Measurements from ENCODE around the gene SND1.

Gene SND1

GRCh38 chr7:128020159-128020558 lies 368.2 kb downstream of the SND1 start:
- no peak for DNase-seq (ENCODE audit: low read depth in 2 of 2)

- DNase-seq (ENCODE audit: low read depth in 2 of 2) = no peak
Observed at GRCh38 chr7:128021366-128021765, 369.4 kb downstream of the SND1 start.

DNA sequence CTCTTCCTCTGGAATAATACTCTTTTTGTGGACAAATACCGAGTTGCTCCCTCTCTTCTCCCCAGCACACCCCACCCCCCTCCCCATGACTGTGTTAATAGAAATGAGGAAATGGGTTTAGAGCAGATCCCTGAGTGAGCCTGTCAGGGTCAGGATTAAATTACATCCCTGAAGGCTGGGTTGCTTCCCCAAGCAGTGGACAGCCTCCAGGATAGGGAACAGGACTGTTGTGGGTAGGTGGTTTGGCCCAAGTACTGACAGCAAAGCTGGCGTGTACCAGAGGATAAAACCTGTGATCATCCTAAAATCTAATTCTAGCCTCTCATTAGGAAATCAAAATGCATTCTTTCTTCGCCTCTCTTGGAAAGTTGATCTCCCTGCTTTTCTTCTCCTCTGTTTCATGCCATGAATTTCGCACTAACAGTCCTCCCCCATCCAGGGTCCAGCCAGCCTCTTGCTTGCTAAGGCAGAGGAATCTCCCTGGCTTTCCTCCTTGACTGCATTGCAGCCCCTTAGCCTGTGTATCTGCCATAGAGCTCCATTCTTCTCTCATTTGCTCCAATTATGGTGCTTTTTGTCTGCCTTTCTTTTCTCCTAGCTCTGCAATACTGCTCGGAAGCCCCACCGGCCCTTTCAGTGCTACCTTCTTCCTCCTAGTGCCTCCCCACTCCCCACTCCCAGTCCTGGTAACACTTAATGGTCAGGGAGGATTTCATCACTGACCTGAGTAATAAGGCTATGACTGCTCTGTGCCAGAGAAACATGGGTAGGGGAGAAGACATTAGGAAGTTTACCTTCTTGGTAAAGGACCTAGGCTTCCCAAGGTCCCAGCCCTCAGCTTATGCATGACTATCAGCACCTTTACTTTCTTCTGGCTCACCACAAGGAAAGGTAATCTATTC lies 370.9 kb downstream of the SND1 start:
- DNase-seq (ENCODE audit: low read depth in 2 of 2) = peak in 1 of 2 experiments; percentile 40

DNA sequence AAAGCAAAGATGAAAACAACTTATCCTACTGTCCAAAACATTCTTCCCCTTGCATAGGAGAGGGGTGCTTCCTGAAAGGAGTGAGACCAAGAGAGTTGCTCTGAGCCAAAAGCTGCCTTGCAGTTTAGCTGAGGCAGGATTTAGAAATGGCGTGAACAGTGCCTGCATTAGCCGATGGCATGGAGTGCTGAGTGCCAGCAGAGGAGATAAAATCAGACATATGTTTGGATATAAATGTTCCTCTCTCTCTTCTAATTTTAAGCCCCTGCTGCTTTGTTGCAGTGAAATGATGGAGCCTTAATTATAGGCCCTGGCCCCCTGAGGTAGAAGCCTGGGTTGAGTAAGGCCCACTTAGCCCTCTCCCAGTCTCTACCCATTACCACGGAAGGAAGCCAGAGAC lies 372.2 kb downstream of the SND1 start:
- no peak for DNase-seq (ENCODE audit: low read depth in 2 of 2)

- DNase-seq (ENCODE audit: low read depth in 2 of 2) = peak in 1 of 2 experiments; percentile 25
Observed at GRCh38 chr7:128025380-128025779, 373.4 kb downstream of the SND1 start.

DNA sequence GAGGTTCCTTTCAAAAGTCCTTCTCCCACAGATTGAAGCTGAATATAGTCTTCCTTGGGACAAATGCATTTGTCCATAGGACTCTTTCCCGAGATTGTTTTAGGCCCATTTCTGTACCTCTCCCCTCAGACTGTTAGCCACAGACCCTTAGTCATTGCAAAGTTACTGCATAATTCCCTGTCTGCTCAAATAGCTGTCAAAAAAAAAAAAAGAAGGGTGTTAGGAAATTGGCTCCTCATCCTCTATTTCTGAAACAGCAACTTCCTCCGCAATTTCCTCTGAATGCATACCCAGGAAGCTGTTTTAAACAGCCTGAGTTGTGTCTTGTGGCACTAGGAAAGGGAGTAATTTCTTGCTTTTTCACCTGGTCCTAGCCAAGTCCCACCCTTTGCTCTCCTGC lies 373.8 kb downstream of the SND1 start:
- DNase-seq (ENCODE audit: low read depth in 2 of 2) = no peak

- no peak for DNase-seq (ENCODE audit: low read depth in 2 of 2)
Observed at GRCh38 chr7:128026551-128026950, 374.6 kb downstream of the SND1 start.

DNA sequence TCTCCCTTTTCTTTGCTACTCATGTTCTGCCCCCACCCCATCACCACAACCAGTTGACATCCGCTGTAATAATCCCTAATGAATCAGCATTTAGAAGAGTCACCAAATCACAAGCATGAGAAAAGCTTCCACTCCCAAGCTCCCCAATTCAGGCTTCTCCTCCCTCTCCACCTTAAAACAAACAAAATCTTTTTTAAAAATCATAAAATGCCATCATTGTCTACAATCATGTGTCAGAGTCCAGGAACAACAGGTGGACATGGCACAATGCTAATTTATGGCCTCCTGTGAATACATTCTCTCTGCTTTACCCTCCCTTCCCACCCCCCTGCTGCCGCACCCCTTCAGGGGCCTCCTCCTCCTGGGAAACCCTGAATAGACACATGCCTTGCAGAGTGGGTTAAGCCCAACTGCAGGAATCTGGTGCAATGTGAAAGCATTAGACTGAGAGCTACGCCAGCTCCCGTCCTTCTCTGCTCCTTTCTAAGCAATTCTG lies 375.5 kb downstream of the SND1 start:
- DNase-seq (ENCODE audit: low read depth in 2 of 2) = no peak

DNA sequence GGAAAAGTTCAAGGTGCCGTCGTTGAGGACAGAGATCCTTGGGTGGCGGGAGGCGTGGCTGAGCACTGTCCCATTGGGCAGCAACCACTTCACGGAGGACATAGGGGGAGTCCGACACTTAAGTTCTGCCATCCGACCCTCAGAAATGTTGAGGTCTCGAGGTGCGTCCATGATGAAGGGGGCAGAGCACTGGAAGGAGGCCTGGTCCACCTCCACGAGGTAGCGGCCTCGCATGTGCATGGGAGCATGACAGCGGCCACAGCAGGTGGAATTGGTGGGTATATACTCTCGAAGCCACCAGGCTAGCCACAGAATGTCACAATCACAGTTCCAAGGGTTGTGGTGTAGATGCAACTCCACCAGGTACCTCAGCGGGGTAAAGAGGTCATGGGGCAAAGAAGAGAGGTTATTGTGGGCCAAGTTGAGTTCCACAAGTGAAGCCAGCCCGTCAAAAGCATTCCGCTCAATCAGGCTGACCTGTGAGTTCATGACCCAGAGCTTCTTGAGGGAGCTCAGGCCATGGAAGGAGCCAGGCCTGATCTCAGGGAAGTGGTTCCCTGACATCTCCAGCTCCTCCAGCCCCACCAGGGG lies 377.5 kb downstream of the SND1 start:
- no peak for DNase-seq (ENCODE audit: low read depth in 2 of 2)

- no peak for DNase-seq (ENCODE audit: low read depth in 2 of 2)
Observed at GRCh38 chr7:128030263-128030653, 378.3 kb downstream of the SND1 start.

- no peak for DNase-seq (ENCODE audit: low read depth in 2 of 2)
Observed at GRCh38 chr7:128030654-128031611, 378.9 kb downstream of the SND1 start, which contains the start of gene LRRC4. Gene LRRC4, minus strand, starts transcription at chr7:128031437. Its CDS starts 797 bp downstream, at chr7:128030640.

DNA sequence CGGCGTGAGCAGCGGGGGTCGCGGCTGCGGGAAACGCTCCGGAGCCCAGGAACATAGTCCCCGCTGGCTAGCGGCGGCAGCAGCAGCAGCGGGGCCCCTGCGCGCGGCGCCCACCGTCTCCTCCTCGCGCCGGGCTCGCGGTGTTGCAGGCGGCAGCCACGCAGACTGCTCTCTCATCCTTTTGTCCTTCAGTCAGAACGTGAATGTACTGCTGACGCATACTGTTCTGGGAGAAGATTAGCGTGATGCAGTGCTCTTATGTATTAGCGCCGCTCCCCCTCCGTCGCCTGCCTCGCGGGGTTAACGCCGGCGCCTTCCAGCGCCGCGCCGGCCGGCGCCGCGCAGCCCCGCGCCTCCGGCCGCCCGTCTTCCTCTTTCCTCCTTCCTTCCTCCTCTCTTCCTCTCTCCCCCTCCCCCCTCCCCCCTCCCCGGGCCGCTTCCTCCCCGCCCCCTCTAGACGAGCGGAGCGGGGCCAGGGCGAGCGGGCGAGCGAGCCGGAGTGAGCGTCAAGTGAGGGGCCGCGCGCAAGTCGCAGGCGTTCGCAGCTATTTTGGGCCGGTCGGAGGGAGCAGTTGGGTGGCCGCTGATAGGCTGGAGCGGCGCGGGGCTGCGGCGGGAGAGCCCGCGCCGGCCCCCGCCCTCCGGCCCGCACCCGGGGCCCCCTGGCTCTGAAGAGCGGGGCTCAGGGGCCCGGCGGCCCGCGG lies 380.1 kb downstream of the SND1 start:
- DNase-seq (ENCODE audit: low read depth in 2 of 2) = peak; percentile 66 to 75

GRCh38 chr7:128032605-128033235 lies 380.7 kb downstream of the SND1 start:
- no peak for DNase-seq (ENCODE audit: low read depth in 2 of 2)

- DNase-seq (ENCODE audit: low read depth in 2 of 2) = no peak
Observed at GRCh38 chr7:128033246-128033645, 381.3 kb downstream of the SND1 start.

DNA sequence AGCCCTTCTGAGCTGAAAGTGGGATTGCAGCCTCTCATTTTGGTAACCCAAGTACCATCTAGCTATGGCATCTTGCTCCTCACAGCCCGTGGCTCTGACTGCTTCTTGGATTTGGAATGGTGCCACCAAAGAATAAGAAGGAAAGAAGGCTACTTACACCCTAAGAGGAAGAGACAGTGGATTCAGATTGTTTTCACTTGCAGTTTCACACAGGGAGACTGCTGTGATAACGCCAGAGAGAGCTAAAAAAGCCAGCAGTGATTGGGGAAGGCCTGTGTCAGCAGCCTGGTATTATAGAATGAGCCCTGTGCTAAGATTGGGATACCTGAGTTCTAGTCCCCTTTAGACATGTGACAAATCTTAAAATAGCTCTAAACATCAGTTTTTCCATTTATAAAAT lies 382.8 kb downstream of the SND1 start:
- no peak for DNase-seq (ENCODE audit: low read depth in 2 of 2)

GRCh38 chr7:128035712-128036111 lies 383.7 kb downstream of the SND1 start:
- no peak for DNase-seq (ENCODE audit: low read depth in 2 of 2)

DNA sequence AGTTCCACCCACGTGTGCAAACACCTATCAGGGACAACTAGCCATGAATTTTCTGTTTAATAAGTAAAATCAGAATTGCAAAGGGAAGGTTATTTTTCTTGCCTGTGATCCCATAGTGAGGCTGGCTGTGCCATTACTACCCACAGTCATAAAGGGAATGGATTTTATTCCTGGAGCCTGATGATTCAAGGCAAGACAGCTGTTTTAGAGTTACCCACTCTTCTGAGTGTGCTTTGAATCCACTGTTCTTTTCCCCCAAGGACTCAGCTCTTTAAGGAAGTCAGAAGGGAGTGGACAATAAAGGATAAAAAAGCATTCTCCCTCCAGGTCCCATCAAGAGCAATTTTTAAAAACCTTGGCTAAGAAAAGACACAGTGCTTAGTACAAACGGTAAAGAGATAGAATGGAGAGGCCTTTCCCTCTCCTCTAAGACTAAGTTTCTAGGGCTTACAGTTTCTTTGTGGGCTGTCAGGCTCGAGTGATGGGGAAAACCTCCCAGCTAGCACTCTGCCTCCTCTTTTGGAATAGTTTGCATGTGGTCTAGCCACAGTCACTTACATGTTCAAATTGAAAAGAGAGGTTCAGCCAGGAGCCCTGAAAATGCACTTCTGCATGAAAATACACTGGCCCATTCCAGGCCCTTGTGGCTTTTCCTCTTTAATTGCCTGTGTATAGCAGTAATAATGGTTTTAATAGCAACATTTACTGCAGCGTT lies 384.4 kb downstream of the SND1 start:
- DNase-seq (ENCODE audit: low read depth in 2 of 2) = no peak

GRCh38 chr7:128037081-128037480 lies 385.1 kb downstream of the SND1 start:
- DNase-seq (ENCODE audit: low read depth in 2 of 2) = no peak

GRCh38 chr7:128037880-128038619 lies 386.1 kb downstream of the SND1 start:
- DNase-seq (ENCODE audit: low read depth in 2 of 2) = no peak
